Osteocyte (in vitro differentiated cells): Measurements from ENCODE around the gene KMT2D. TPM values are rescaled to one million over a fixed set of nuclear protein-coding genes. Genes with fewer than 3 reads are reported as not detected.
A peak's percentile ranks its signal among the peaks of the same experiment; 100 is the strongest.

Experiments
- DNase-seq: peaks from one replicate; pipeline ENCODE4 v3.0.0; 2021; ENCODE audit warnings: mixed read lengths; ENCODE audit not compliant: unreplicated experiment; ENCODE audit errors: extremely low spot score
- H3K27ac Mint-ChIP-seq: one replicate; pipeline ENCODE4 v1.8.0; 2021; ENCODE audit warnings: mild to moderate bottlenecking, mixed read lengths; ENCODE audit not compliant: unreplicated experiment
- H3K27me3 Mint-ChIP-seq: one replicate; pipeline ENCODE4 v1.8.0; 2021; ENCODE audit warnings: mixed read lengths; ENCODE audit not compliant: unreplicated experiment
- H3K36me3 Mint-ChIP-seq: one replicate; pipeline ENCODE4 v1.8.0; 2021; ENCODE audit warnings: mixed read lengths; ENCODE audit not compliant: unreplicated experiment
- H3K4me1 Mint-ChIP-seq: one replicate; pipeline ENCODE4 v1.8.0; 2021; ENCODE audit warnings: mixed read lengths; ENCODE audit not compliant: unreplicated experiment
- H3K4me3 Mint-ChIP-seq: one replicate; pipeline ENCODE4 v1.8.0; 2021; ENCODE audit warnings: mild to moderate bottlenecking, moderate library complexity, mixed read lengths; ENCODE audit not compliant: unreplicated experiment
- H3K9me3 Mint-ChIP-seq: one replicate; pipeline ENCODE4 v1.8.0; 2021; ENCODE audit warnings: mixed read lengths; ENCODE audit not compliant: unreplicated experiment
- CTCF ChIP-seq: fragments of 200-600 bp; sonication (generic); IDR thresholded peaks from 2 replicates; pipeline ENCODE4 v1.5.0; 2021; ENCODE audit warnings: antibody characterized with exemption, mild to moderate bottlenecking, moderate library complexity
- total RNA-seq: library from RNA; stranded (reverse); gene quantifications from 2 replicates; pipeline ENCODE4 v1.2.1, GENCODE V29; 2021

Gene KMT2D
- total RNA-seq, 1 donor from 2014 or later, result 91.2 TPM

- Mint-ChIP-seq H3K4me1 (peaks cover 51% of the 10 kb centered on the region), H3K36me3 (peaks cover 34% of the 10 kb centered on the region), H3K4me3 (peak overlapping the region; percentile 91), H3K27ac (peak overlapping the region; percentile 84), H3K9me3 (no peaks in the 10 kb centered on the region), H3K27me3 (no peaks in the 10 kb centered on the region)
- no peak for TF ChIP-seq CTCF
- DNase-seq, result no peak
Measured at GRCh38 chr12:49055978-49056754, 4.4 kb downstream of the KMT2D start.

GRCh38 chr12:49055092-49055491, 5.5 kb downstream of the KMT2D start:
- DNase-seq, result no peak
- Mint-ChIP-seq H3K4me3 (no peak overlapping the region), H3K27ac (no peak overlapping the region), H3K27me3 (no peaks in the 10 kb centered on the region), H3K9me3 (no peaks in the 10 kb centered on the region), H3K4me1 (peaks cover 56% of the 10 kb centered on the region), H3K36me3 (peaks cover 40% of the 10 kb centered on the region)
- TF ChIP-seq CTCF, result no peak

GRCh38 chr12:49054524-49054923, 6.1 kb downstream of the KMT2D start:
- Mint-ChIP-seq H3K4me1 (peaks cover 62% of the 10 kb centered on the region), H3K9me3 (no peaks in the 10 kb centered on the region), H3K27ac (peak overlapping the region; percentile 58), H3K27me3 (no peaks in the 10 kb centered on the region), H3K4me3 (no peak overlapping the region), H3K36me3 (peaks cover 40% of the 10 kb centered on the region)
- no peak for DNase-seq
- no peak for TF ChIP-seq CTCF

GRCh38 chr12:49054096-49054495, 6.5 kb downstream of the KMT2D start:
- TF ChIP-seq CTCF, result no peak
- Mint-ChIP-seq H3K4me3 (no peak overlapping the region), H3K9me3 (no peaks in the 10 kb centered on the region), H3K27me3 (no peaks in the 10 kb centered on the region), H3K27ac (no peak overlapping the region), H3K4me1 (peaks cover 64% of the 10 kb centered on the region), H3K36me3 (peaks cover 41% of the 10 kb centered on the region)
- DNase-seq, result no peak

GRCh38 chr12:49052451-49053208, 8.0 kb downstream of the KMT2D start:
- DNase-seq, result no peak
- no peaks in the 10 kb centered on the region for H3K9me3 Mint-ChIP-seq
- TF ChIP-seq CTCF, result no peak
- no peak overlapping the region for H3K27ac Mint-ChIP-seq
- peaks cover 51% of the 10 kb centered on the region for H3K4me1 Mint-ChIP-seq
- no peak overlapping the region for H3K4me3 Mint-ChIP-seq
- no peaks in the 10 kb centered on the region for H3K27me3 Mint-ChIP-seq
- peaks cover 52% of the 10 kb centered on the region for H3K36me3 Mint-ChIP-seq
